Measurements from ENCODE around the gene TMPRSS7. TPM values are rescaled to one million over a fixed set of nuclear protein-coding genes. Genes with fewer than 3 reads are reported as not detected.

TMPRSS7 gene
- polyA plus RNA-seq, 1 experiment = not detected

DNA sequence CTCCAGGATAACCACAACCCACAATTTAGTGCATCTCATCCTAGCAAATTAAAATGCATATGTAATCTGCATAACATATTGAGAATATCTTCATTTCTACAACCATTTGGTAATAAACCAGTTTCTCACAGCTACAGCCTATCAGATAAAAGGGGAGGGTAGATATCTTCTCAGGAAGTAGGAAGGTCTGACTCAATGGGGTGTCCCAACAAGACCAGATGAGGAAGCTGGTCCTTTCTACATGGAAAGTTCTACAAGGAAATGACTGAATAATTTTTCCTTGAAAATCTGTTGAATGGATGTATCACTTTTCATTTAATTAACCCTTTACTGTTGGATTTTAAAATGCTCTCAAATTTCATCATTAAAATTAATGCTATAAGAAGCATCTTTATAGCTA is 17.4 kb upstream of the TMPRSS7 start:
- TF ChIP-seq, protein P1, sequence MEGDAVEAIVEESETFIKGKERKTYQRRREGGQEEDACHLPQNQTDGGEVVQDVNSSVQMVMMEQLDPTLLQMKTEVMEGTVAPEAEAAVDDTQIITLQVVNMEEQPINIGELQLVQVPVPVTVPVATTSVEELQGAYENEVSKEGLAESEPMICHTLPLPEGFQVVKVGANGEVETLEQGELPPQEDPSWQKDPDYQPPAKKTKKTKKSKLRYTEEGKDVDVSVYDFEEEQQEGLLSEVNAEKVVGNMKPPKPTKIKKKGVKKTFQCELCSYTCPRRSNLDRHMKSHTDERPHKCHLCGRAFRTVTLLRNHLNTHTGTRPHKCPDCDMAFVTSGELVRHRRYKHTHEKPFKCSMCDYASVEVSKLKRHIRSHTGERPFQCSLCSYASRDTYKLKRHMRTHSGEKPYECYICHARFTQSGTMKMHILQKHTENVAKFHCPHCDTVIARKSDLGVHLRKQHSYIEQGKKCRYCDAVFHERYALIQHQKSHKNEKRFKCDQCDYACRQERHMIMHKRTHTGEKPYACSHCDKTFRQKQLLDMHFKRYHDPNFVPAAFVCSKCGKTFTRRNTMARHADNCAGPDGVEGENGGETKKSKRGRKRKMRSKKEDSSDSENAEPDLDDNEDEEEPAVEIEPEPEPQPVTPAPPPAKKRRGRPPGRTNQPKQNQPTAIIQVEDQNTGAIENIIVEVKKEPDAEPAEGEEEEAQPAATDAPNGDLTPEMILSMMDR (IDR thresholded peaks at IDR 0.05; ENCODE audit: low read depth, low read length) = no peak
- no peaks in the 10 kb centered on the region for H3K27me3 ChIP-seq (ENCODE audit: control insufficient read depth, insufficient read depth, low read length)
- ChIA-PET CTCF (interaction anchor here (0.6 to 1.3 kb wide), 5 partner anchors 18 to 284 kb away, joined by 3 to 5 read pairs (median 3); no protein-coding TSS in a partner anchor), POLR2A (no interaction called here)
- no peak overlapping the region for H3K27ac ChIP-seq (ENCODE audit: low read depth, low read length)
- no peak for DNase-seq (ENCODE audit: low read depth, low spot score)
- H3K4me3 ChIP-seq (ENCODE audit: low read depth, low read length) = no peak overlapping the region
- no peaks in the 10 kb centered on the region for H3K9me3 ChIP-seq (ENCODE audit: control insufficient read depth, insufficient read depth, low read length)

DNA sequence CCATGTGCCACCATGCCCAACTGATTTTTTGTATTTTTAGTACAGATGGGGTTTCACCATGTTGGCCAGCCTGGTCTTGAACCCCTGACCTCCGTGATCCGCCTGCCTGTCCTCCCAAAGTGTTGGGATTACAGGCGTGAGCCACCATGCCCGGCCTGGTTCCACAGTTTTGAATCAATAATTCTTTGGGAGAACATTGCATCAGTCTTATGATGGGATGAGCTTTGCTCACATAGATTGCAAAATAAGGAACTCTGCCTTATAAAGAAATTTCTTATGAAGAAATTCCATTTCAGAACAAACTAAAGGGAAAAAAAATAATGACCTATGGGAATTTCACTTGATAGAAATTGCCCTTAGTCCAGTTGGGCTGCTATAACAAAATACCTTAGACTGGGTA is 15.8 kb upstream of the TMPRSS7 start:
- no peak overlapping the region for H3K4me3 ChIP-seq (ENCODE audit: low read depth, low read length)
- H3K9me3 ChIP-seq (ENCODE audit: control insufficient read depth, insufficient read depth, low read length) = no peaks in the 10 kb centered on the region
- no peaks in the 10 kb centered on the region for H3K27me3 ChIP-seq (ENCODE audit: control insufficient read depth, insufficient read depth, low read length)
- ChIA-PET POLR2A (no interaction called here), CTCF (interaction anchor here (2.3 to 2.5 kb wide), 2 partner anchors 25 to 301 kb away, joined by 7 to 9 read pairs; no protein-coding TSS in a partner anchor)
- TF ChIP-seq, protein P1 (IDR thresholded peaks at IDR 0.05; ENCODE audit: low read depth, low read length) = no peak
- H3K27ac ChIP-seq (ENCODE audit: low read depth, low read length) = no peak overlapping the region
- DNase-seq (ENCODE audit: low read depth, low spot score) = no peak

DNA sequence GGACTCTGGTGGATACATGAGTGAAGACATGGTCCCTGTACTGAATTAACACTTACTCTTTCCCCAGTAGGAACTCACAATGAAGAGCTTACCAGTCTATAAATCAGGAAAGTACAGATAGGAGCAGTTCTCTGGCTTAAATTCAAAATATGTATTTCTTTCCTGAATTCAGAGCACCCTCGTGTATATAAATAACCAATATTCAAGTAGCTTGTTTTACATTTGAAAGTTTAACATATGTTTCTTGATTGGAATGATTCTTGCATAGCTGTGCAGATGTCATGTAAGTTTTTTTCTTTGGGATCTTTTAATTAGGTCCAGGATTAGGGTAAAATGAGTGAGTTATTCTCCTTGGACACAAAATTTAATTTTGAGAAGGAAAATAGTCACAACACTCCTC is 14.8 kb upstream of the TMPRSS7 start:
- H3K9me3 ChIP-seq (ENCODE audit: control insufficient read depth, insufficient read depth, low read length) = no peaks in the 10 kb centered on the region
- DNase-seq (ENCODE audit: low read depth, low spot score) = no peak
- POLR2A ChIA-PET = no interaction called here
- no peak overlapping the region for H3K27ac ChIP-seq (ENCODE audit: low read depth, low read length)
- CTCF ChIA-PET = interaction anchor here (1.1 to 2.5 kb wide), 3 partner anchors 24 to 302 kb away, joined by 4 to 9 read pairs (median 7); no protein-coding TSS in a partner anchor
- no peaks in the 10 kb centered on the region for H3K27me3 ChIP-seq (ENCODE audit: control insufficient read depth, insufficient read depth, low read length)
- TF ChIP-seq, protein P1 (IDR thresholded peaks at IDR 0.05; ENCODE audit: low read depth, low read length) = no peak
- no peak overlapping the region for H3K4me3 ChIP-seq (ENCODE audit: low read depth, low read length)

DNA sequence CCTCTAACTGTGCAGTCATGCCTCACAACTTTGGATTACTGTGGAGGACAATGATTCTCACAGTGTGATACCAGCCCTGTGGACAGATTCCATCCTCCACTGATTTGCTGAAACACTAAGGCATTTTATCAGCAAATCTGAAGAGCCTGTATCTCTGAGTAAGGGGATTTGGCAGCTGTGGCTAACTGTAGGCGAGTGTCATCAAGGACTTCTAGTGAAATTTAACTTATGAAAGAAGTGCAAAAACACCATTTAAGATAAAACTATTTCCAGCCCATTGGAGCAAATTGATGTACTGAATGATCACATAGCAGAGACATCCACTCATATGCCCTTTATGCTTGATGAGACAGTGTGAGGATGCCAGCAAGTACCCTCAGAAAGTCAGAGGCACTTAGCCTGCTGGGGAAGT is 13.9 kb upstream of the TMPRSS7 start:
- ChIA-PET CTCF (interaction anchor here (0.9 kb wide), 1 partner anchor 23 kb away, joined by 3 read pairs; no protein-coding TSS in a partner anchor), POLR2A (no interaction called here)
- TF ChIP-seq, protein P1 (IDR thresholded peaks at IDR 0.05; ENCODE audit: low read depth, low read length) = no peak
- H3K4me3 ChIP-seq (ENCODE audit: low read depth, low read length) = no peak overlapping the region
- no peaks in the 10 kb centered on the region for H3K27me3 ChIP-seq (ENCODE audit: control insufficient read depth, insufficient read depth, low read length)
- no peak overlapping the region for H3K27ac ChIP-seq (ENCODE audit: low read depth, low read length)
- H3K9me3 ChIP-seq (ENCODE audit: control insufficient read depth, insufficient read depth, low read length) = no peaks in the 10 kb centered on the region
- DNase-seq (ENCODE audit: low read depth, low spot score) = no peak

DNA sequence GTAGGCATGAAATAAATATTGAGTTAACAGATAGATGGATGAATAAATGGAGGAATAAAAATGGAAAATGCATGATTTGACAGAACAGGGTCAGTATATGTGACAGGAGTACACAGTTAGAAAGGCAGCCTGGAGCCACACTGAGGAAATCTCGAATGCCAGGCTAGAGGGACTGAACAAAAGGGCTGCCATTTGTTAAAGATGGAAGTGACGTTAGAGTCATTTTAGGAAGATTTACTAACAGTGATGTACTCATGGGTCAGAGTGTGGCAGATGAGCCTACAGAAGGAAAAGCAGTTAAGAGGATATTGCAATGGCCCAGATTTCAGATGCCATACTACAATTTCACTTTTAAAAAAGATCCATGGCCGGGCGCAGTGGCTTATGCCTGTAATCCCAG is 7.4 kb upstream of the TMPRSS7 start:
- Histone ChIP-seq H3K4me3 (ENCODE audit: low read depth, low read length) (no peak overlapping the region), H3K27ac (ENCODE audit: low read depth, low read length) (no peak overlapping the region), H3K27me3 (ENCODE audit: control insufficient read depth, insufficient read depth, low read length) (no peaks in the 10 kb centered on the region), H3K9me3 (ENCODE audit: control insufficient read depth, insufficient read depth, low read length) (no peaks in the 10 kb centered on the region)
- DNase-seq (ENCODE audit: low read depth, low spot score) = no peak
- TF ChIP-seq, protein P1 (IDR thresholded peaks at IDR 0.05; ENCODE audit: low read depth, low read length) = no peak
- ChIA-PET CTCF (interaction anchor here (1.2 to 1.5 kb wide), 2 partner anchors 13 to 16 kb away, joined by 5 to 9 read pairs; no protein-coding TSS in a partner anchor), POLR2A (interaction anchor here (0.7 kb wide), 1 partner anchor 53 kb away, joined by 3 read pairs; no protein-coding TSS in a partner anchor)

Measured in AG04450 (cell line).